SK-N-SH treated with all-trans-retinoic acid at 6 μM for 48 hours (cell line): ENCODE measurements around the gene LIN9.

Experiments
- ATAC-seq: fragments of 200-7000 bp; cut with Tn5 transposase; 3 replicates; pipeline ENCODE4 v1.9.1; 2020; ENCODE audit warnings: mild to moderate bottlenecking, moderate library complexity
- BACH2 ChIP-seq: fragments of 250-450 bp; sonication (Bioruptor Pico); IDR thresholded peaks from 2 replicates; pipeline ENCODE4 v1.9.0; 2021; ENCODE audit warnings: mild to moderate bottlenecking, borderline replicate concordance
- CSDC2 ChIP-seq: fragments of 250-450 bp; sonication (Bioruptor Pico); IDR thresholded peaks from 2 replicates; pipeline ENCODE4 v1.5.0; 2020; ENCODE audit warnings: mild to moderate bottlenecking, moderate library complexity
- CSRNP3 ChIP-seq: fragments of 250-450 bp; sonication (Bioruptor Pico); IDR thresholded peaks from 2 replicates; pipeline ENCODE4 v1.5.1; 2021; ENCODE audit warnings: mild to moderate bottlenecking, moderate library complexity
- ESRRG ChIP-seq: fragments of 250-450 bp; sonication (Bioruptor Pico); IDR thresholded peaks from 2 replicates; pipeline ENCODE4 v1.6.1; 2021; ENCODE audit warnings: mild to moderate bottlenecking
- GLIS3 ChIP-seq: fragments of 250-450 bp; sonication (Bioruptor Pico); IDR thresholded peaks from 2 replicates; pipeline ENCODE4 v1.5.0; 2020; ENCODE audit warnings: mild to moderate bottlenecking, moderate library complexity
- ISL1 ChIP-seq: fragments of 250-450 bp; sonication (Bioruptor Pico); IDR thresholded peaks from 2 replicates; pipeline ENCODE4 v2.1.2; 2022; ENCODE audit warnings: mild to moderate bottlenecking, moderate library complexity
- OSR1 ChIP-seq: fragments of 250-450 bp; sonication (Bioruptor Pico); IDR thresholded peaks from 2 replicates; pipeline ENCODE4 v1.8.0; 2022; ENCODE audit warnings: moderate library complexity, mild to moderate bottlenecking, inconsistent platforms
- PATZ1 ChIP-seq: fragments of 250-450 bp; sonication (Bioruptor Pico); IDR thresholded peaks from 2 replicates; pipeline ENCODE4 v1.8.0; 2020; ENCODE audit warnings: mild to moderate bottlenecking, moderate library complexity, borderline replicate concordance
- POU6F1 ChIP-seq: fragments of 250-450 bp; sonication (Bioruptor Pico); IDR thresholded peaks from 2 replicates; pipeline ENCODE4 v1.8.0; 2021; ENCODE audit warnings: low read depth, mild to moderate bottlenecking, moderate library complexity, borderline replicate concordance
- PPARA ChIP-seq: fragments of 250-450 bp; sonication (Bioruptor Pico); IDR thresholded peaks from 2 replicates; pipeline ENCODE4 v1.5.0; 2020; ENCODE audit warnings: mild to moderate bottlenecking, borderline replicate concordance
- SNAI2 ChIP-seq: fragments of 250-450 bp; sonication (Bioruptor Pico); IDR thresholded peaks from 2 replicates; pipeline ENCODE4 v1.5.0; 2020; ENCODE audit warnings: mild to moderate bottlenecking, moderate library complexity
- TCF4 ChIP-seq: fragments of 250-450 bp; sonication (Bioruptor Pico); IDR thresholded peaks from 2 replicates; pipeline ENCODE4 v1.8.0; 2021; ENCODE audit warnings: mild to moderate bottlenecking, moderate library complexity, borderline replicate concordance
- TSHZ2 ChIP-seq: fragments of 250-450 bp; sonication (Bioruptor Pico); IDR thresholded peaks from 2 replicates; pipeline ENCODE4 v1.5.0; 2020; ENCODE audit warnings: mild to moderate bottlenecking, moderate library complexity
- ZC3H10 ChIP-seq: fragments of 250-450 bp; sonication (Bioruptor Pico); IDR thresholded peaks from 2 replicates; pipeline ENCODE4 v1.5.1; 2021; ENCODE audit warnings: mild to moderate bottlenecking, moderate library complexity
- ZFP3 ChIP-seq: fragments of 250-450 bp; sonication (Bioruptor Pico); IDR thresholded peaks from 2 replicates; pipeline ENCODE4 v1.5.0; 2020; ENCODE audit warnings: mild to moderate bottlenecking, moderate library complexity
- ZFP30 ChIP-seq: fragments of 450-650 bp; formaldehyde crosslinking; IDR thresholded peaks from 2 replicates; pipeline ENCODE4 v1.5.0; 2022; ENCODE audit warnings: mild to moderate bottlenecking, moderate library complexity
- ZNF565 ChIP-seq: fragments of 450-650 bp; formaldehyde crosslinking; conservative IDR thresholded peaks from 2 replicates; pipeline ENCODE4 v1.5.0; 2020; ENCODE audit warnings: low read depth, mild to moderate bottlenecking, moderate library complexity
- ZNF8 ChIP-seq: fragments of 450-650 bp; formaldehyde crosslinking; IDR thresholded peaks from 2 replicates; pipeline ENCODE4 v1.5.0; 2020; ENCODE audit warnings: mild to moderate bottlenecking, moderate library complexity

Gene LIN9

GRCh38 chr1:226308166-226308722 lies 720 bp downstream of the LIN9 start:
- peak; percentile 8 for ATAC-seq
- no peak for TF ChIP-seq SNAI2 (CRISPR knock-in tag)

GRCh38 chr1:226306425-226306824 lies 2.5 kb downstream of the LIN9 start:
- TF ChIP-seq PPARA (CRISPR knock-in tag) (no peak), SNAI2 (CRISPR knock-in tag) (no peak), BACH2 (CRISPR knock-in tag) (no peak), OSR1 (CRISPR knock-in tag) (no peak), GLIS3 (no peak), PATZ1 (CRISPR knock-in tag) (no peak), ZNF565 (CRISPR knock-in tag) (no peak), TCF4 (no peak), ESRRG (CRISPR knock-in tag) (no peak), ISL1 (no peak)
- no peak for ATAC-seq

- no peak for ATAC-seq
- TF ChIP-seq TCF4: no peak
- no peak for TF ChIP-seq ESRRG (CRISPR knock-in tag)
- no peak for TF ChIP-seq ZC3H10 (CRISPR knock-in tag)
Measured at GRCh38 chr1:226305184-226305583, 3.8 kb downstream of the LIN9 start.

GRCh38 chr1:226304291-226304955 lies 4.5 kb downstream of the LIN9 start:
- no peak for ATAC-seq
- TF ChIP-seq BACH2 (CRISPR knock-in tag) (no peak), TCF4 (no peak), CSRNP3 (no peak), ZNF8 (CRISPR knock-in tag) (no peak), ZFP30 (CRISPR knock-in tag) (no peak), TSHZ2 (no peak), ZFP3 (CRISPR knock-in tag) (no peak)
- TF ChIP-seq, all 23 proteins: peak for 0

- no peak for ATAC-seq
- no peak for TF ChIP-seq SNAI2 (CRISPR knock-in tag)
- TF ChIP-seq ZFP3 (CRISPR knock-in tag): no peak
- no peak for TF ChIP-seq POU6F1
- no peak for TF ChIP-seq ZC3H10 (CRISPR knock-in tag)
- TF ChIP-seq GLIS3: no peak
- no peak for TF ChIP-seq CSDC2 (CRISPR knock-in tag)
- no peak for TF ChIP-seq ZNF8 (CRISPR knock-in tag)
- no peak for TF ChIP-seq OSR1 (CRISPR knock-in tag)
- no peak for TF ChIP-seq PPARA (CRISPR knock-in tag)
- TF ChIP-seq ZNF565 (CRISPR knock-in tag): no peak
Measured at GRCh38 chr1:226302731-226303130, 6.2 kb downstream of the LIN9 start.
